Mesenchymal stem cell (in vitro differentiated cells and primary cell): ENCODE data around the gene ACBD4.
A peak's percentile ranks its signal among the peaks of the same experiment; 100 is the strongest.

Source experiments
- DNase-seq: peaks from one replicate; pipeline ENCODE4 v3.0.0-alpha.2; 2013
- H2AFZ ChIP-seq: one replicate; pipeline ENCODE4 v1.6.1; 2013; ENCODE audit warnings: low read depth, mild to moderate bottlenecking, control low read depth, inconsistent platforms, low read length, moderate library complexity
- H2AK5ac ChIP-seq: 2 replicates; pipeline ENCODE4 v1.6.1; 2013; ENCODE audit warnings: low read length, moderate library complexity, mild to moderate bottlenecking, inconsistent platforms; ENCODE audit not compliant: severe bottlenecking
- H2BK120ac ChIP-seq: one replicate; pipeline ENCODE4 v1.6.1; 2013; ENCODE audit warnings: low read depth, mild to moderate bottlenecking, inconsistent platforms, low read length, moderate library complexity
- H2BK12ac ChIP-seq, 2 experiments: one replicate each; pipeline ENCODE4 v1.6.1; 2013; ENCODE audit warnings: inconsistent platforms in 2 of 2, low read length in 2 of 2, mild to moderate bottlenecking in 2 of 2, moderate library complexity in 2 of 2, control low read depth in 1 of 2
- H2BK15ac ChIP-seq: one replicate; pipeline ENCODE4 v1.6.1; 2013; ENCODE audit warnings: mild to moderate bottlenecking, low read depth, inconsistent platforms; ENCODE audit not compliant: poor library complexity, severe bottlenecking
- H2BK5ac ChIP-seq: 2 replicates; pipeline ENCODE4 v1.6.1; 2013; ENCODE audit warnings: low read depth, mild to moderate bottlenecking, low read length, control low read depth, inconsistent platforms; ENCODE audit not compliant: poor library complexity, severe bottlenecking
- H3K14ac ChIP-seq, 2 experiments: one replicate each; pipeline ENCODE4 v1.6.1; 2013; ENCODE audit warnings: inconsistent platforms in 2 of 2, low read length in 2 of 2, control low read depth in 1 of 2, mild to moderate bottlenecking in 1 of 2, moderate library complexity in 1 of 2
- H3K18ac ChIP-seq, 2 experiments: one replicate each; pipeline ENCODE4 v1.6.1; 2013; ENCODE audit warnings: inconsistent platforms in 2 of 2, low read length in 2 of 2, control low read depth in 1 of 2, low read depth in 1 of 2, mild to moderate bottlenecking in 1 of 2
- H3K23ac ChIP-seq, 2 experiments: one replicate each; pipeline ENCODE4 v1.6.1; 2013; ENCODE audit warnings: inconsistent platforms in 2 of 2, low read length in 2 of 2, mild to moderate bottlenecking in 2 of 2, moderate library complexity in 2 of 2, control low read depth in 1 of 2
- H3K27ac ChIP-seq: 2 replicates; pipeline ENCODE4 v1.5.1; 2013; ENCODE audit warnings: mild to moderate bottlenecking, moderate library complexity, low read length, control low read depth, inconsistent platforms; ENCODE audit not compliant: poor library complexity, severe bottlenecking
- H3K27me3 ChIP-seq, 2 experiments: 2 replicates each; pipeline versions ENCODE4 v1.6.1 to v1.7.0; 2013; ENCODE audit warnings: low read length in 2 of 2, mild to moderate bottlenecking in 2 of 2, moderate library complexity in 2 of 2, control low read depth in 1 of 2, inconsistent platforms in 1 of 2; ENCODE audit not compliant: control insufficient read depth in 1 of 2, insufficient read depth in 1 of 2
- H3K36me3 ChIP-seq, 2 experiments: 2 replicates each; pipeline versions ENCODE4 v1.6.1 to v1.7.0; 2013; ENCODE audit warnings: low read length in 2 of 2, control low read depth in 1 of 2, inconsistent platforms in 1 of 2, low read depth in 1 of 2, mild to moderate bottlenecking in 1 of 2; ENCODE audit not compliant: insufficient read depth in 2 of 2, control insufficient read depth in 1 of 2
- H3K4ac ChIP-seq, 2 experiments: one replicate each; pipeline ENCODE4 v1.6.1; 2013; ENCODE audit warnings: inconsistent platforms in 2 of 2, low read length in 2 of 2, mild to moderate bottlenecking in 2 of 2, moderate library complexity in 2 of 2, control low read depth in 1 of 2, low read depth in 1 of 2
- H3K4me1 ChIP-seq: 2 replicates; pipeline ENCODE4 v1.6.1; 2013; ENCODE audit warnings: low read depth, low read length, control low read depth; ENCODE audit not compliant: control insufficient read depth, insufficient read depth
- H3K4me2 ChIP-seq: 2 replicates; pipeline ENCODE4 v1.6.1; 2013; ENCODE audit warnings: low read length, mild to moderate bottlenecking, inconsistent platforms; ENCODE audit not compliant: poor library complexity, severe bottlenecking
- H3K4me3 ChIP-seq, 2 experiments: 2 replicates each; pipeline versions ENCODE4 v1.5.1 to v1.7.0; 2013; ENCODE audit warnings: low read length in 2 of 2, mild to moderate bottlenecking in 2 of 2, control low read depth in 1 of 2, low read depth in 1 of 2; ENCODE audit not compliant: insufficient read depth in 1 of 2
- H3K79me1 ChIP-seq: replicated peaks from 2 replicates; pipeline ENCODE4 v1.6.1; 2013; ENCODE audit warnings: mild to moderate bottlenecking, control low read depth, low read length, inconsistent platforms; ENCODE audit not compliant: poor library complexity, severe bottlenecking
- H3K9ac ChIP-seq: 2 replicates; pipeline ENCODE4 v1.7.0; 2013; ENCODE audit warnings: mild to moderate bottlenecking, low read length, moderate library complexity
- H3K9me3 ChIP-seq: 2 replicates; pipeline ENCODE4 v1.7.0; 2013; ENCODE audit warnings: mild to moderate bottlenecking, low read length; ENCODE audit not compliant: control insufficient read depth
- H4K8ac ChIP-seq: one replicate; pipeline ENCODE4 v1.6.1; 2013; ENCODE audit warnings: inconsistent platforms, mild to moderate bottlenecking, low read length, moderate library complexity
- H4K91ac ChIP-seq: one replicate; pipeline ENCODE4 v1.6.1; 2013; ENCODE audit warnings: mild to moderate bottlenecking, low read length, inconsistent platforms
- whole genome bisulfite sequencing: methylation state at CpG from one replicate; pipeline ENCODE4 v1.1.7; 2013; ENCODE audit warnings: mixed read lengths; 5-methylcytosine and 5-hydroxymethylcytosine counted together

The ACBD4 gene

GRCh38 chr17:45146592-45146889 is 11.1 kb downstream of the ACBD4 start:
- peak overlapping the region; percentile 77 to 99 for H3K4ac ChIP-seq
- 96% methylated on average over 4 of the region's 4 CpGs for WGBS

GRCh38 chr17:45146890-45147580 is 11.5 kb downstream of the ACBD4 start:
- DNase-seq: peak; percentile 76
- Histone ChIP-seq H2AFZ (no peak overlapping the region), H3K36me3 (peaks cover 0 to 14% of the 10 kb centered on the region in 2 experiments), H3K4me3 (peak overlapping the region; percentile 68 to 82), H2AK5ac (peak overlapping the region; percentile 45), H3K4ac (peak overlapping the region; percentile 73 to 99), H3K23ac (peak overlapping the region in 1 of 2 experiments; percentile 66), H3K9ac (peak overlapping the region; percentile 97), H4K91ac (peak overlapping the region; percentile 92), H4K8ac (peak overlapping the region; percentile 98), H2BK12ac (peak overlapping the region in 1 of 2 experiments; percentile 17), H3K14ac (peak overlapping the region in 1 of 2 experiments; percentile 79), H3K4me1 (peaks cover 28% of the 10 kb centered on the region), H3K79me1 (peaks cover 12% of the 10 kb centered on the region), H3K27ac (peak overlapping the region; percentile 98), H2BK15ac (no peak overlapping the region), H2BK120ac (peak overlapping the region; percentile 71), H3K27me3 (no peaks in the 10 kb centered on the region), H3K9me3 (no peaks in the 10 kb centered on the region), H3K4me2 (peak overlapping the region; percentile 69), H3K18ac (peak overlapping the region; percentile 74 to 86), H2BK5ac (peak overlapping the region; percentile 97)
- 22% methylated on average over 25 of the region's 29 CpGs for WGBS

More at GRCh38 chr17:45146592-45146889, 11.1 kb downstream of the ACBD4 start:
- Histone ChIP-seq H2BK12ac (no peak overlapping the region), H2AFZ (no peak overlapping the region), H3K27ac (no peak overlapping the region), H3K9ac (peak overlapping the region; percentile 97), H3K4me1 (peaks cover 28% of the 10 kb centered on the region), H4K8ac (peak overlapping the region; percentile 98), H2AK5ac (peak overlapping the region; percentile 56), H3K36me3 (peaks cover 0 to 14% of the 10 kb centered on the region in 2 experiments), H3K18ac (peak overlapping the region; percentile 68 to 86), H3K79me1 (peaks cover 12% of the 10 kb centered on the region), H3K4me3 (peak overlapping the region in 1 of 2 experiments; percentile 82), H3K27me3 (no peaks in the 10 kb centered on the region), H2BK5ac (no peak overlapping the region), H3K9me3 (no peaks in the 10 kb centered on the region), H3K23ac (no peak overlapping the region), H4K91ac (peak overlapping the region; percentile 92), H3K14ac (no peak overlapping the region), H2BK15ac (peak overlapping the region; percentile 84), H3K4me2 (peak overlapping the region; percentile 69), H2BK120ac (peak overlapping the region; percentile 44)
- no peak for DNase-seq

- no peak overlapping the region for H3K23ac ChIP-seq
- under 1% methylated on average over 32 of the region's 38 CpGs for WGBS
- peak overlapping the region; percentile 71 for H2BK120ac ChIP-seq
Measured at GRCh38 chr17:45147581-45148182, 12.2 kb downstream of the ACBD4 start.

More at GRCh38 chr17:45147581-45148182, 12.2 kb downstream of the ACBD4 start:
- peak overlapping the region; percentile 74 to 85 for H3K18ac ChIP-seq
- peak overlapping the region; percentile 91 for H4K91ac ChIP-seq
- H3K4me1 ChIP-seq: peaks cover 28% of the 10 kb centered on the region
- no peaks in the 10 kb centered on the region for H3K27me3 ChIP-seq
- H2AFZ ChIP-seq: no peak overlapping the region
- peak overlapping the region in 1 of 2 experiments; percentile 88 for H3K4ac ChIP-seq
- peaks cover 12% of the 10 kb centered on the region for H3K79me1 ChIP-seq
- DNase-seq: peak; percentile 97
- H4K8ac ChIP-seq: peak overlapping the region; percentile 96
- H3K9ac ChIP-seq: peak overlapping the region; percentile 97
- peak overlapping the region; percentile 55 for H3K4me2 ChIP-seq
- H2BK12ac ChIP-seq: peak overlapping the region in 1 of 2 experiments; percentile 24
- no peaks in the 10 kb centered on the region for H3K9me3 ChIP-seq
- peak overlapping the region in 1 of 2 experiments; percentile 84 for H3K14ac ChIP-seq
- peak overlapping the region; percentile 68 to 82 for H3K4me3 ChIP-seq
- peak overlapping the region; percentile 35 for H2AK5ac ChIP-seq
- peaks cover 2 to 14% of the 10 kb centered on the region in 2 experiments for H3K36me3 ChIP-seq
- H2BK15ac ChIP-seq: no peak overlapping the region
- H3K27ac ChIP-seq: peak overlapping the region; percentile 98
- peak overlapping the region; percentile 97 for H2BK5ac ChIP-seq
